IMR-90 (cell line): Measurements from ENCODE around the gene MPRIP. TPM values are rescaled to one million over a fixed set of nuclear protein-coding genes. Genes with fewer than 3 reads are reported as not detected.

Experiments
- ATAC-seq: fragments of 200-7000 bp; cut with Tn5 transposase; 2 replicates; pipeline ENCODE4 v1.9.1; 2020; ENCODE audit warnings: low read depth, mild to moderate bottlenecking, moderate library complexity
- BruUV-seq: library from RNA; stranded (reverse); fragments of 400-500 nt; replicated peaks from 2 replicates; lab custom pipeline; 2021; lab: Mats Ljungman, UMichigan
- CTCF ChIA-PET: fragments of 300-600 bp; formaldehyde crosslinking; extraction: SDS; loops from one replicate; lab custom pipeline; 2021; ENCODE audit warnings: antibody characterized with exemption; lab: Yijun Ruan, JAX
- POLR2A ChIA-PET: fragments of 300-600 bp; sonication (Branson Sonifier 250); formaldehyde crosslinking; loops from one replicate; lab custom pipeline; 2022; ENCODE audit warnings: antibody characterized with exemption; ENCODE audit not compliant: unreplicated experiment; lab: Charles Lee
- DNase-seq: peaks from one replicate; pipeline ENCODE4 v3.0.0; 2013
- H2AFZ ChIP-seq: replicated peaks from 2 replicates; pipeline ENCODE3; 2013; ENCODE audit warnings: low read length, mild to moderate bottlenecking; ENCODE audit not compliant: poor library complexity
- H2AK5ac ChIP-seq: 2 replicates; pipeline ENCODE4 v1.6.1; 2013; ENCODE audit warnings: low read depth, low read length, inconsistent platforms
- H2AK9ac ChIP-seq: replicated peaks from 2 replicates; pipeline ENCODE3; 2013; ENCODE audit warnings: mild to moderate bottlenecking, low read depth, low read length, moderate library complexity; ENCODE audit not compliant: poor library complexity
- H2BK120ac ChIP-seq: 2 replicates; pipeline ENCODE4 v1.6.1; 2013; ENCODE audit warnings: low read depth, low read length, inconsistent platforms
- H2BK15ac ChIP-seq: 3 replicates; pipeline ENCODE4 v1.6.1; 2013; ENCODE audit warnings: low read depth, low read length, inconsistent platforms
- H2BK20ac ChIP-seq: 2 replicates; pipeline ENCODE4 v1.6.1; 2013; ENCODE audit warnings: low read depth, mild to moderate bottlenecking, inconsistent platforms, low read length, moderate library complexity
- H2BK5ac ChIP-seq: 2 replicates; pipeline ENCODE4 v1.6.1; 2013; ENCODE audit warnings: mild to moderate bottlenecking, low read depth, low read length, inconsistent platforms; ENCODE audit not compliant: poor library complexity, severe bottlenecking
- H3K14ac ChIP-seq: replicated peaks from 2 replicates; pipeline ENCODE4 v1.6.1; 2013; ENCODE audit warnings: low read depth, low read length, inconsistent platforms
- H3K18ac ChIP-seq: 2 replicates; pipeline ENCODE4 v1.6.1; 2013; ENCODE audit warnings: low read depth, low read length, control low read depth
- H3K23ac ChIP-seq: 2 replicates; pipeline ENCODE4 v1.6.1; 2013; ENCODE audit warnings: low read depth, low read length, inconsistent platforms
- H3K27ac ChIP-seq: 2 replicates; pipeline ENCODE4 v1.5.1; 2013; ENCODE audit warnings: mild to moderate bottlenecking, control low read depth, low read length; ENCODE audit not compliant: insufficient read depth
- H3K27me3 ChIP-seq: 2 replicates; pipeline ENCODE4 v1.6.1; 2013; ENCODE audit warnings: low read length; ENCODE audit not compliant: control insufficient read depth, insufficient read depth
- H3K36me3 ChIP-seq: 2 replicates; pipeline ENCODE4 v1.6.1; 2013; ENCODE audit warnings: low read length, mixed read lengths; ENCODE audit not compliant: control insufficient read depth, insufficient read depth
- H3K4ac ChIP-seq: 2 replicates; pipeline ENCODE4 v1.6.1; 2013; ENCODE audit warnings: low read depth, low read length, inconsistent platforms
- H3K4me1 ChIP-seq: 2 replicates; pipeline ENCODE4 v1.6.1; 2013; ENCODE audit warnings: low read length, mixed read lengths; ENCODE audit not compliant: control insufficient read depth, insufficient read depth
- H3K4me2 ChIP-seq: 2 replicates; pipeline ENCODE4 v1.6.1; 2013; ENCODE audit warnings: low read depth, mild to moderate bottlenecking, control low read depth, low read length, moderate library complexity
- H3K4me3 ChIP-seq: 2 replicates; pipeline ENCODE4 v1.5.1; 2013; ENCODE audit warnings: low read depth, mild to moderate bottlenecking, control low read depth, low read length, moderate library complexity; ENCODE audit not compliant: insufficient read depth
- H3K56ac ChIP-seq: 2 replicates; pipeline ENCODE4 v1.6.1; 2013; ENCODE audit warnings: low read length, inconsistent platforms; ENCODE audit not compliant: insufficient read depth; ENCODE audit errors: extremely low read depth
- H3K79me1 ChIP-seq, 2 experiments: 2 replicates each; pipeline ENCODE4 v1.6.1; 2013; ENCODE audit warnings: low read length in 2 of 2, inconsistent platforms in 1 of 2, low read depth in 1 of 2
- H3K9ac ChIP-seq: 2 replicates; pipeline ENCODE4 v1.6.1; 2013; ENCODE audit warnings: low read depth, low read length, control low read depth
- H3K9me1 ChIP-seq: 2 replicates; pipeline ENCODE4 v1.6.1; 2013; ENCODE audit warnings: low read length, inconsistent platforms; ENCODE audit not compliant: insufficient read depth
- H3K9me3 ChIP-seq: 2 replicates; pipeline ENCODE4 v1.6.1; 2013; ENCODE audit warnings: low read length; ENCODE audit not compliant: control insufficient read depth, insufficient read depth
- H4K20me1 ChIP-seq: 2 replicates; pipeline ENCODE4 v1.6.1; 2013; ENCODE audit warnings: low read length, inconsistent platforms; ENCODE audit not compliant: insufficient read depth
- H4K5ac ChIP-seq: 2 replicates; pipeline ENCODE4 v1.6.1; 2013; ENCODE audit warnings: mild to moderate bottlenecking, low read depth, low read length, control low read depth
- H4K8ac ChIP-seq, 2 experiments: 2 replicates each; pipeline ENCODE4 v1.6.1; 2013; ENCODE audit warnings: low read depth in 2 of 2, low read length in 2 of 2, control low read depth in 1 of 2, inconsistent platforms in 1 of 2
- H4K91ac ChIP-seq: 2 replicates; pipeline ENCODE4 v1.6.1; 2013; ENCODE audit warnings: low read depth, low read length, inconsistent platforms; ENCODE audit not compliant: insufficient read depth
- BHLHE40 ChIP-seq: fragments of 150-350 bp; IDR thresholded peaks from 2 replicates; pipeline ENCODE4 v1.6.1; 2016; ENCODE audit warnings: mild to moderate bottlenecking, low read depth, low read length
- POLR2A ChIP-seq: IDR thresholded peaks from 2 replicates; pipeline ENCODE4 v1.6.1; 2012; ENCODE audit warnings: mild to moderate bottlenecking, low read depth, low read length
- SMC3 ChIP-seq: fragments of 150-350 bp; IDR thresholded peaks from 2 replicates; pipeline ENCODE4 v1.6.1; 2016; ENCODE audit warnings: low read depth, mild to moderate bottlenecking, antibody characterized with exemption, low read length, moderate library complexity
- WGBS, 2 experiments: methylation state at CpG; one replicate each; pipeline versions ENCODE4 v1.1.5 to v1.1.7; 2013; ENCODE audit warnings: missing lambda C conversion rate in 2 of 2; ENCODE audit not compliant: insufficient read length in 1 of 2; ENCODE audit errors: extremely low coverage in 2 of 2; 5-methylcytosine and 5-hydroxymethylcytosine counted together
- dilution Hi-C: fragments of 300-500 bp; cut with HindIII; formaldehyde crosslinking; loops from one replicate; pipeline ENCODE4 v1.14.3; 2018; ENCODE audit warnings: low sequenced_read_pairs; ENCODE audit not compliant: unreplicated experiment
- in situ Hi-C: fragments of 300-500 bp; cut with MboI; formaldehyde crosslinking; loops from 3 replicates; pipeline ENCODE4 v1.14.3; 2019; ENCODE audit warnings: low sequenced_read_pairs, inconsistent platforms, mixed read lengths
- intact Hi-C: fragments of 100-400 bp; cut with micrococcal nuclease; formaldehyde crosslinking; loops from 2 replicates; pipeline ENCODE4 v1.10.0; 2022
- polyA plus RNA-seq, 3 experiments: library from polyadenylated mRNA; depleted of rRNA; stranded (reverse); fragments of >200 nt; gene quantifications; 2 replicates each; pipeline ENCODE4 v1.2.3, GENCODE V29; 2012; ENCODE audit warnings: low replicate concordance in 1 of 3
- total RNA-seq: library from RNA; depleted of rRNA; stranded (reverse); fragments of >200 nt; gene quantifications from 2 replicates; pipeline ENCODE4 v1.2.3, GENCODE V29; 2012
- TF ChIP-seq, protein P1 (sequence below): fragments of 150-350 bp; IDR thresholded peaks from 2 replicates; pipeline ENCODE4 v1.6.1; 2017; ENCODE audit warnings: mild to moderate bottlenecking, antibody characterized with exemption, low read length, low read depth

The MPRIP gene
- total and polyA plus RNA-seq, 2 of the 4 experiments (the other 2 are of a cell fraction), result 111 to 149 TPM

DNA sequence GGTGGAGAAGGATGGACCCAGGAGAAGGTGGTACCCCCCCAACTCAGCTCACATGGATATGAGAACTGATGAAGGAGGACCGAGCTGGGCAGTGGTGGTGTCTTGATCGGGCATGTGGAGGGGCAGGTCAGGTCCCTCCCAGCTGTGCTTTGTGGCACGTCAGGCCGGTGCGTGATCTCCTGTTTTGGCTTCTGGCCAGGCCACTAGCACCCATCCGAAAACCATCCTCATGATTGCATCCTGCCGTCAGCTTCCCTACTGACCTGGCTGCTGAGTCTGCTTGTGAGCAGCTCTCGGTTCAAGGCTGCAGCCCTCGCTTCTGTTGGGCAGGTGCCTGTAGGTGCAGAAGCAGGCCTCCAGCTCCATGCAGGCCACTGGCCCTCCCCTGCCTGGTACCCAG is 110.8 kb downstream of the MPRIP start:
- H3K9ac ChIP-seq, result no peak overlapping the region
- H3K4ac ChIP-seq, result no peak overlapping the region
- no peak overlapping the region for H4K5ac ChIP-seq
- no peaks in the 10 kb centered on the region for H3K9me3 ChIP-seq
- H3K4me2 ChIP-seq, result no peak overlapping the region
- H4K20me1 ChIP-seq, result peaks cover 36% of the 10 kb centered on the region
- peaks cover 38% of the 10 kb centered on the region for H3K9me1 ChIP-seq
- H2BK120ac ChIP-seq, result no peak overlapping the region
- no peak for DNase-seq
- H2AFZ ChIP-seq, result no peak overlapping the region
- H3K4me1 ChIP-seq, result peaks cover 29% of the 10 kb centered on the region
- H4K8ac ChIP-seq, result no peak overlapping the region
- no peak overlapping the region for H3K14ac ChIP-seq
- no peak overlapping the region for H2BK5ac ChIP-seq
- no peak overlapping the region for H3K27ac ChIP-seq
- 100% methylated on average over 2 of the region's 9 CpGs; no CpG with 5 or more reads in 1 of the 2 experiments for WGBS, 2 experiments
- H2AK9ac ChIP-seq, result peak overlapping the region; percentile 11
- peaks cover 59% of the 10 kb centered on the region for H3K36me3 ChIP-seq
- no peak overlapping the region for H2BK20ac ChIP-seq
- H4K91ac ChIP-seq, result no peak overlapping the region
- TF ChIP-seq POLR2A, result no peak
- TF ChIP-seq BHLHE40, result no peak
- TF ChIP-seq, protein P1, sequence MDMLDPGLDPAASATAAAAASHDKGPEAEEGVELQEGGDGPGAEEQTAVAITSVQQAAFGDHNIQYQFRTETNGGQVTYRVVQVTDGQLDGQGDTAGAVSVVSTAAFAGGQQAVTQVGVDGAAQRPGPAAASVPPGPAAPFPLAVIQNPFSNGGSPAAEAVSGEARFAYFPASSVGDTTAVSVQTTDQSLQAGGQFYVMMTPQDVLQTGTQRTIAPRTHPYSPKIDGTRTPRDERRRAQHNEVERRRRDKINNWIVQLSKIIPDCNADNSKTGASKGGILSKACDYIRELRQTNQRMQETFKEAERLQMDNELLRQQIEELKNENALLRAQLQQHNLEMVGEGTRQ, result no peak
- TF ChIP-seq SMC3, result no peak
- no peaks in the 10 kb centered on the region for H3K27me3 ChIP-seq
- no TSS peak for BruUV-seq
- in situ Hi-C loops (no loop called here), dilution Hi-C loops (no loop called here), intact Hi-C loops (loop anchor here (5.0 kb wide), 1 partner anchor 111 kb away; the partner anchor contains the start of gene MPRIP)
- no peak overlapping the region for H3K18ac ChIP-seq
- peak overlapping the region; percentile 14; the same call in 1 of the 3 replicates for H2BK15ac ChIP-seq
- ATAC-seq, result no peak
- POLR2A ChIA-PET, result no interaction called here
- H3K79me1 ChIP-seq, result peaks cover 29 to 74% of the 10 kb centered on the region in 2 experiments
- no peak overlapping the region for H3K56ac ChIP-seq
- peak overlapping the region; percentile 57 for H2AK5ac ChIP-seq
- no peak overlapping the region for H3K23ac ChIP-seq
- no peak overlapping the region for H3K4me3 ChIP-seq
- CTCF ChIA-PET, result interaction anchor here (1.8 kb wide), 1 partner anchor 11 kb away, joined by 5 read pairs; no protein-coding TSS in a partner anchor
